ENCODE data around the gene MKRN3. TPM values are rescaled to one million over a fixed set of nuclear protein-coding genes. Genes with fewer than 3 reads are reported as not detected.

The MKRN3 gene
- under 0.01 TPM in 1 of 2 replicates, not detected in the other for total RNA-seq

GRCh38 chr15:23565395-23566070, at the start of gene MKRN3:
TSS of gene MKRN3 (plus strand) at chr15:23565674. CDS start at chr15:23565783, 109 bp downstream.

Other genes with a start within 250 kb of the MKRN3 start
- gene GOLGA6L26, start 231.5 kb upstream of the MKRN3 start, total RNA-seq, result not detected in 2 replicates
- gene GOLGA8S, start 210.9 kb upstream of the MKRN3 start, total RNA-seq, result 0.05 TPM in 1 of 2 replicates, not detected in the other
- not detected in 2 replicates for gene GOLGA6L2, start 118.4 kb upstream of the MKRN3 start, total RNA-seq
- gene MAGEL2, start 82.2 kb downstream of the MKRN3 start, total RNA-seq, result 2.1 and 3.4 TPM in 2 replicates
- gene NDN, start 121.6 kb downstream of the MKRN3 start, total RNA-seq, result 62.5 and 94.7 TPM in 2 replicates

Data from smooth muscle cell of the umbilical artery (primary cell).